ENCODE data around the gene TRAIP. TPM values are rescaled to one million over a fixed set of nuclear protein-coding genes. Genes with fewer than 3 reads are reported as not detected.
A peak's percentile ranks its signal among the peaks of the same experiment; 100 is the strongest.

Gene TRAIP
- total and polyA plus RNA-seq, 8 donors: 2.4 to 15.1 (median 11.7) TPM

DNA sequence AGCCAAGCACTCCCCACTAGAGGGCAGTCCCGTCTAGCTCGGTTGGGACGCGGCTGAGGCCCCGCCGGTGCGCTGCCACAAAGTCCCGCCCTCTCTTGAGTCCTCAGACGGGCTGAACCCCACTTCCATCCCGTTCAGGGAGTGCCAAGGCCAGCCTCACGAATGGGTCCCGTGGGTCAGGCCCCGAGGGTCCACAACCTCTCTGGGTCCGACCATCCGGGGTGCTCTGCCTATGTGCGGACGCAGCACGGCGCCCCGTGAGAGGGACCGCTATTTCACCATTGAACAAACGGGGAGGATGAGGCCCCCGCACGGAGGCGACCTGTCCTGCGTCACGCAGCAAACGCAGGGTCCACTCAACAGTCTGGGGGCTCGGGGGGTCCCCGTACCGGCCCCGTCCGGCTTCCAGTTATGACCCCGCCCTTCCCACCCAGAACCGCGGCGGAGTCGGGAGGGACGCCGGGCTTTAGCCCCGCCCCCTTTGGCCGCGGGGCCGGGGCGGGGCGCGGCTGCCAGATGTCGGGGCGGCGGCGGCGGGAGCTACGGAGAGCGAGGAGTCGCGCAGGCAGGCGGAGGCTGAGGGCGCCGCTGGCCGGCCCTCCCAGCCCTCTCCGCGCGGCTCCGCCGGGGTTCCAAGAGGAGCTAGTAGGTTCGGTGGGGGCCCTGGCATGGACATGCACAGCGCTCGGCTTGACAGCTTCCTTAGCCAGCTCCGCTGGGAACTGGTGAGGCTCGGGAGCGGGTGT is 53.5 kb downstream of the TRAIP start, which contains the start of gene INKA1:
INKA1 (plus strand) TSS at position 543 of the 746 bp plus-strand sequence; CDS start at position 675, 132 bp downstream.
- TF ChIP-seq, protein P1, sequence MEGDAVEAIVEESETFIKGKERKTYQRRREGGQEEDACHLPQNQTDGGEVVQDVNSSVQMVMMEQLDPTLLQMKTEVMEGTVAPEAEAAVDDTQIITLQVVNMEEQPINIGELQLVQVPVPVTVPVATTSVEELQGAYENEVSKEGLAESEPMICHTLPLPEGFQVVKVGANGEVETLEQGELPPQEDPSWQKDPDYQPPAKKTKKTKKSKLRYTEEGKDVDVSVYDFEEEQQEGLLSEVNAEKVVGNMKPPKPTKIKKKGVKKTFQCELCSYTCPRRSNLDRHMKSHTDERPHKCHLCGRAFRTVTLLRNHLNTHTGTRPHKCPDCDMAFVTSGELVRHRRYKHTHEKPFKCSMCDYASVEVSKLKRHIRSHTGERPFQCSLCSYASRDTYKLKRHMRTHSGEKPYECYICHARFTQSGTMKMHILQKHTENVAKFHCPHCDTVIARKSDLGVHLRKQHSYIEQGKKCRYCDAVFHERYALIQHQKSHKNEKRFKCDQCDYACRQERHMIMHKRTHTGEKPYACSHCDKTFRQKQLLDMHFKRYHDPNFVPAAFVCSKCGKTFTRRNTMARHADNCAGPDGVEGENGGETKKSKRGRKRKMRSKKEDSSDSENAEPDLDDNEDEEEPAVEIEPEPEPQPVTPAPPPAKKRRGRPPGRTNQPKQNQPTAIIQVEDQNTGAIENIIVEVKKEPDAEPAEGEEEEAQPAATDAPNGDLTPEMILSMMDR (IDR thresholded peaks at IDR 0.05): peak; percentile 87 to 92
- no peaks in the 10 kb centered on the region for H3K27me3 ChIP-seq
- ATAC-seq: peak; percentile 92
- no peaks in the 10 kb centered on the region for H3K36me3 ChIP-seq
- H3K27ac ChIP-seq: peak within 1 kb of the TSS; percentile 89 to 94
- H3K4me1 ChIP-seq: peaks cover 30 to 46% of the 10 kb centered on the region in 2 donors
- H3K9me3 ChIP-seq: no peaks in the 10 kb centered on the region
- intact Hi-C loops (cut with DNase I): loop anchor here in 1 of 2 donors (5.0 kb wide), 1 partner anchor 34 kb away; no protein-coding TSS in a partner anchor
- peak; percentile 88 to 98 (median 92) for DNase-seq
- H3K4me3 ChIP-seq: peak within 1 kb of the TSS; percentile 88 to 94

DNA sequence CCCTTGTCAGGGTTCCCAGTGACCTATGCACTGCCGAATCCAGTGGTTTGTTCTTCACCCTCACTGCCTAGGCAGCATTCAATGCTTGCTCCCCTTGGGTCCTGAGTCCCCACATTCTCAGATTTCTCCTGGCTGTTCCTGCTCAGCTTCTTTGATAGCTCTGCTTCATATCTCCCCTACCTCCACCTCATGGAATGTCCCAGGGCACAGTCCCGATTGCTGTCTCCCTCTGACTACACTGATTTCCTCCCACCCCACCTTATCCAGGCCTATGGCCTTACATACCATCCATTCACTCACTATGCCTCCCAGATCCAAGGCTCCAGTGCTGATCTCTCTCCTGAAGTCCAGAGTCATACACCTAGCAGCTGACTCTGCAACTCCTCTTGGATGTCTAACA is 55.2 kb downstream of the TRAIP start:
- no peak for ATAC-seq
- H3K4me1 ChIP-seq: peaks cover 20 to 28% of the 10 kb centered on the region in 2 donors
- TF ChIP-seq, protein P1 (IDR thresholded peaks at IDR 0.05): no peak
- DNase-seq: no peak
- H3K27ac ChIP-seq: no peak overlapping the region
- H3K27me3 ChIP-seq: no peaks in the 10 kb centered on the region
- intact Hi-C loops (cut with DNase I): loop anchor here in 1 of 2 donors (5.0 kb wide), 1 partner anchor 36 kb away; no protein-coding TSS in a partner anchor
- no peaks in the 10 kb centered on the region for H3K36me3 ChIP-seq
- no peak overlapping the region for H3K4me3 ChIP-seq
- no peaks in the 10 kb centered on the region for H3K9me3 ChIP-seq

DNA sequence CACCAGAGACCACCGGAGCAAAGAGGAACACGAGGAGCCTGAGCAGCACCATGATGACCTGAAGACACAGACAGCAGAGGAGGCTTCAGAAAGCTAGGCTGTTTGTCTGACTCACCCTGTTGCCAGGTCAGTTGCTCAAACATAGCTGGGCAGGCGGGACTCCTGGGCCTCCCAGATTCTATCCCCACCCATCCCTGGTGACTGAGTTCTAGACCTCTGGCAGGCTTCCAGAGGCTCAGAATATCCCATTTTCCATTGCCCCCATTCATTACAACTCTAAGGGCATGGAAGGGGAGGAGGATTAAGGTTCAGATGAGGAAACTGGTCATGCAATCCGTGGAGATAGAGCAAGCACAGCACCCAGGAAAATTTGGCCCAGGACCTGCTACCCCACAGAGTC is 56.6 kb downstream of the TRAIP start, which contains the start of gene CDHR4:
CDHR4 (minus strand) TSS at position 113 of the 400 bp plus-strand sequence; CDS start at position 52, 61 bp downstream.
- TF ChIP-seq, protein P1 (IDR thresholded peaks at IDR 0.05): no peak
- H3K9me3 ChIP-seq: no peaks in the 10 kb centered on the region
- ATAC-seq: no peak
- H3K36me3 ChIP-seq: no peaks in the 10 kb centered on the region
- H3K4me1 ChIP-seq: peaks cover 6 to 14% of the 10 kb centered on the region in 2 donors
- no peaks in the 10 kb centered on the region for H3K27me3 ChIP-seq
- no peak within 1 kb of the TSS for H3K27ac ChIP-seq
- intact Hi-C loops (cut with DNase I): loop anchor here in 1 of 2 donors (5.0 kb wide), 1 partner anchor 38 kb away; no protein-coding TSS in a partner anchor
- DNase-seq: no peak
- no peak within 1 kb of the TSS for H3K4me3 ChIP-seq

GRCh38 chr3:49799105-49799504 is 57.3 kb downstream of the TRAIP start:
- H3K4me3 ChIP-seq: no peak overlapping the region
- ATAC-seq (no peak), DNase-seq (peak in 1 of 4 donors; percentile 39)
- H3K4me1 ChIP-seq: peaks cover 0 to 8% of the 10 kb centered on the region in 2 donors
- no peaks in the 10 kb centered on the region for H3K9me3 ChIP-seq
- H3K36me3 ChIP-seq: no peaks in the 10 kb centered on the region
- H3K27ac ChIP-seq: no peak overlapping the region
- intact Hi-C loops (cut with DNase I): no loop called here
- TF ChIP-seq, protein P1 (IDR thresholded peaks at IDR 0.05): no peak
- H3K27me3 ChIP-seq: no peaks in the 10 kb centered on the region
